HG03342 (cell line): ENCODE results near the gene GNAT1.
A peak's percentile ranks its signal among the peaks of the same experiment; 100 is the strongest.
"Not testable (repeated sequence)": the region's sequence is repeated elsewhere in the genome, so short reads cannot be mapped to it uniquely, and the experiment has no call there.

Experiments
- ATAC-seq: cut with Tn5 transposase; IDR thresholded peaks from one replicate; pipeline ENCODE4 v1.9.1; 2021; ENCODE audit warnings: mild to moderate bottlenecking, moderate library complexity; ENCODE audit not compliant: unreplicated experiment

GNAT1 gene

GRCh38 chr3:50237754-50238548 lies 46.5 kb downstream of the GNAT1 start:
- ATAC-seq, result peak; percentile 27

- ATAC-seq, result no peak
Observed at GRCh38 chr3:50238549-50239026, 47.2 kb downstream of the GNAT1 start.

GRCh38 chr3:50239649-50240048 lies 48.2 kb downstream of the GNAT1 start:
- no peak for ATAC-seq

- ATAC-seq, result no peak
Observed at GRCh38 chr3:50241163-50241562, 49.8 kb downstream of the GNAT1 start.

- no peak for ATAC-seq
Observed at GRCh38 chr3:50241713-50242380, 50.4 kb downstream of the GNAT1 start.

- ATAC-seq, result no peak
Observed at GRCh38 chr3:50242381-50242770, 51.0 kb downstream of the GNAT1 start.

GRCh38 chr3:50242851-50243542 lies 51.6 kb downstream of the GNAT1 start:
- no peak for ATAC-seq

GRCh38 chr3:50243543-50243895 lies 52.1 kb downstream of the GNAT1 start:
- ATAC-seq, result no peak

GRCh38 chr3:50244813-50245212 lies 53.4 kb downstream of the GNAT1 start:
- not testable (repeated sequence) for ATAC-seq

GRCh38 chr3:50245251-50245745 lies 53.9 kb downstream of the GNAT1 start:
- no peak for ATAC-seq

- ATAC-seq, result peak; percentile 63
Observed at GRCh38 chr3:50245831-50246516, 54.6 kb downstream of the GNAT1 start.

GRCh38 chr3:50246517-50246954 lies 55.1 kb downstream of the GNAT1 start:
- peak; percentile 44 for ATAC-seq
